Measurements from ENCODE around the gene RRM2. TPM values are rescaled to one million over a fixed set of nuclear protein-coding genes. Genes with fewer than 3 reads are reported as not detected.
A peak's percentile ranks its signal among the peaks of the same experiment; 100 is the strongest.

Gene RRM2
- total and polyA plus RNA-seq, 8 donors, result 1.2 to 30.3 (median 12.8) TPM

- TF ChIP-seq EP300 (IDR thresholded peaks at IDR 0.05) (no peak), CTCF (IDR thresholded peaks at IDR 0.05) (no peak), POLR2AphosphoS5 (IDR thresholded peaks at IDR 0.05) (no peak), POLR2A (IDR thresholded peaks at IDR 0.05) (no peak)
- H3K36me3 ChIP-seq, result no peaks in the 10 kb centered on the region
- H3K9me3 ChIP-seq, result no peaks in the 10 kb centered on the region
- DNase-seq, result no peak
- 30 to 39% (median 34%) methylated on average over 12 of the region's 12 CpGs for WGBS, 5 donors
- H3K27me3 ChIP-seq, result peaks cover 0 to 92% (median 46%) of the 10 kb centered on the region in 3 donors
- H3K4me1 ChIP-seq, result peaks cover 8 to 36% (median 26%) of the 10 kb centered on the region in 4 donors
- peak overlapping the region; percentile 54 to 69 (median 62) for H3K4me3 ChIP-seq
- intact Hi-C loops (cut with DNase I; ENCODE audit: low total_unique reads), result no loop called here
- peak overlapping the region in 4 of 5 donors; percentile 61 to 91 (median 78) for H3K27ac ChIP-seq
These were observed 43.8 kb upstream of the RRM2 start for GRCh38 chr2:10078704-10079265.

- Histone ChIP-seq H3K36me3 (no peaks in the 10 kb centered on the region), H3K4me3 (peak overlapping the region; percentile 54 to 69 (median 62)), H3K27ac (peak overlapping the region; percentile 52 to 91 (median 73)), H3K27me3 (peaks cover 0 to 94% (median 48%) of the 10 kb centered on the region in 3 donors), H3K4me1 (peaks cover 8 to 35% (median 26%) of the 10 kb centered on the region in 4 donors), H3K9me3 (no peaks in the 10 kb centered on the region)
- WGBS, 5 donors, result 1 to 2% (median 1%) methylated on average over 33 to 52 of the region's 53 CpGs
- DNase-seq, result peak in 1 of 2 donors; percentile 73
- intact Hi-C loops (cut with DNase I; ENCODE audit: low total_unique reads), result no loop called here
- no peak for TF ChIP-seq POLR2AphosphoS5 (IDR thresholded peaks at IDR 0.05)
- no peak for TF ChIP-seq CTCF (IDR thresholded peaks at IDR 0.05)
- no peak for TF ChIP-seq POLR2A (IDR thresholded peaks at IDR 0.05)
- no peak for TF ChIP-seq EP300 (IDR thresholded peaks at IDR 0.05)
These were observed 43.2 kb upstream of the RRM2 start for GRCh38 chr2:10079266-10079869.

- H3K27ac ChIP-seq, result peak within 1 kb of the TSS; percentile 52 to 91 (median 73)
- H3K4me1 ChIP-seq, result peaks cover 8 to 35% (median 26%) of the 10 kb centered on the region in 4 donors
- H3K4me3 ChIP-seq, result peak within 1 kb of the TSS; percentile 54 to 69 (median 62)
- H3K36me3 ChIP-seq, result no peaks in the 10 kb centered on the region
- H3K27me3 ChIP-seq, result peaks cover 0 to 95% (median 48%) of the 10 kb centered on the region in 3 donors
- no peaks in the 10 kb centered on the region for H3K9me3 ChIP-seq
- peak in 1 of 2 donors; percentile 79 for DNase-seq
- WGBS, 5 donors, result 0 to 2% (median 1%) methylated on average over 20 to 92 of the region's 98 CpGs
- TF ChIP-seq EP300 (IDR thresholded peaks at IDR 0.05), result no peak
- TF ChIP-seq CTCF (IDR thresholded peaks at IDR 0.05), result peak in 1 of 7 experiments; percentile 37
- intact Hi-C loops (cut with DNase I; ENCODE audit: low total_unique reads), result no loop called here
These were observed 42.5 kb upstream of the RRM2 start, which contains the start of gene CYS1 for GRCh38 chr2:10079870-10080535. CYS1 (minus strand) TSS chr2:10080411; CDS start chr2:10080223, 188 bp downstream.

- H3K4me3 ChIP-seq, result peak overlapping the region; percentile 54 to 69 (median 62)
- no peaks in the 10 kb centered on the region for H3K9me3 ChIP-seq
- peaks cover 8 to 35% (median 26%) of the 10 kb centered on the region in 4 donors for H3K4me1 ChIP-seq
- intact Hi-C loops (cut with DNase I; ENCODE audit: low total_unique reads), result no loop called here
- peaks cover 0 to 91% (median 48%) of the 10 kb centered on the region in 3 donors for H3K27me3 ChIP-seq
- WGBS, 5 donors, result 13 to 41% (median 18%) methylated on average over 11 to 45 of the region's 45 CpGs
- no peak for TF ChIP-seq POLR2A (IDR thresholded peaks at IDR 0.05)
- TF ChIP-seq EP300 (IDR thresholded peaks at IDR 0.05), result no peak
- no peak for TF ChIP-seq POLR2AphosphoS5 (IDR thresholded peaks at IDR 0.05)
- no peak for TF ChIP-seq CTCF (IDR thresholded peaks at IDR 0.05)
- peak in 1 of 2 donors; percentile 58 for DNase-seq
- H3K27ac ChIP-seq, result peak overlapping the region in 4 of 5 donors; percentile 49 to 91 (median 75)
- no peaks in the 10 kb centered on the region for H3K36me3 ChIP-seq
These were observed 41.8 kb upstream of the RRM2 start for GRCh38 chr2:10080536-10081304.

Data from stomach (tissue), 9 donors.